HL-60 (cell line): Measurements from ENCODE around the gene CLDN34.

Experiments used
- DNase-seq, 2 experiments: peaks; one replicate each; pipeline ENCODE4 v3.0.0-alpha.2; 2010 to 2020; ENCODE audit warnings: low read depth in 1 of 2, low spot score in 1 of 2
- H3K27ac ChIP-seq: fragments of 250-450 bp; sonication (Bioruptor Pico); replicated peaks from 2 replicates; pipeline ENCODE4 v1.5.1; 2020; ENCODE audit warnings: mild to moderate bottlenecking, moderate library complexity
- H3K27me3 ChIP-seq: fragments of 250-450 bp; sonication (Bioruptor Pico); 2 replicates; pipeline ENCODE4 v1.5.1; 2021; ENCODE audit warnings: mild to moderate bottlenecking, moderate library complexity; ENCODE audit not compliant: insufficient read depth, poor library complexity, severe bottlenecking
- H3K4me3 ChIP-seq: replicated peaks from 2 replicates; pipeline ENCODE4 v1.5.1; 2011; ENCODE audit warnings: mild to moderate bottlenecking, control low read depth, low read length; ENCODE audit not compliant: insufficient read depth
- GABPA ChIP-seq: IDR thresholded peaks from 2 replicates; pipeline ENCODE4 v1.6.1; 2012; ENCODE audit warnings: low read depth
- POLR2AphosphoS5 ChIP-seq: IDR thresholded peaks from 2 replicates; pipeline ENCODE4 v1.6.1; 2012; ENCODE audit warnings: low read depth
- SPI1 ChIP-seq: IDR thresholded peaks from 2 replicates; pipeline ENCODE4 v1.6.1; 2012; ENCODE audit warnings: low read depth, mild to moderate bottlenecking, borderline replicate concordance
- TF ChIP-seq, protein P1 (sequence below): IDR thresholded peaks from 2 replicates; pipeline ENCODE4 v1.6.1; 2012; ENCODE audit warnings: low read depth; ENCODE audit not compliant: insufficient replicate concordance
- TF ChIP-seq, protein P2 (sequence below): IDR thresholded peaks from one replicate; pipeline ENCODE4 v1.5.1; 2011; ENCODE audit warnings: low read length, control low read depth, inconsistent platforms; ENCODE audit not compliant: insufficient read depth

CLDN34 gene

GRCh38 chrX:9957743-9958142, 9.4 kb upstream of the CLDN34 start:
- peak overlapping the region; percentile 24; the same call in 1 of the 2 replicates for H3K27ac ChIP-seq
- TF ChIP-seq, protein P1, sequence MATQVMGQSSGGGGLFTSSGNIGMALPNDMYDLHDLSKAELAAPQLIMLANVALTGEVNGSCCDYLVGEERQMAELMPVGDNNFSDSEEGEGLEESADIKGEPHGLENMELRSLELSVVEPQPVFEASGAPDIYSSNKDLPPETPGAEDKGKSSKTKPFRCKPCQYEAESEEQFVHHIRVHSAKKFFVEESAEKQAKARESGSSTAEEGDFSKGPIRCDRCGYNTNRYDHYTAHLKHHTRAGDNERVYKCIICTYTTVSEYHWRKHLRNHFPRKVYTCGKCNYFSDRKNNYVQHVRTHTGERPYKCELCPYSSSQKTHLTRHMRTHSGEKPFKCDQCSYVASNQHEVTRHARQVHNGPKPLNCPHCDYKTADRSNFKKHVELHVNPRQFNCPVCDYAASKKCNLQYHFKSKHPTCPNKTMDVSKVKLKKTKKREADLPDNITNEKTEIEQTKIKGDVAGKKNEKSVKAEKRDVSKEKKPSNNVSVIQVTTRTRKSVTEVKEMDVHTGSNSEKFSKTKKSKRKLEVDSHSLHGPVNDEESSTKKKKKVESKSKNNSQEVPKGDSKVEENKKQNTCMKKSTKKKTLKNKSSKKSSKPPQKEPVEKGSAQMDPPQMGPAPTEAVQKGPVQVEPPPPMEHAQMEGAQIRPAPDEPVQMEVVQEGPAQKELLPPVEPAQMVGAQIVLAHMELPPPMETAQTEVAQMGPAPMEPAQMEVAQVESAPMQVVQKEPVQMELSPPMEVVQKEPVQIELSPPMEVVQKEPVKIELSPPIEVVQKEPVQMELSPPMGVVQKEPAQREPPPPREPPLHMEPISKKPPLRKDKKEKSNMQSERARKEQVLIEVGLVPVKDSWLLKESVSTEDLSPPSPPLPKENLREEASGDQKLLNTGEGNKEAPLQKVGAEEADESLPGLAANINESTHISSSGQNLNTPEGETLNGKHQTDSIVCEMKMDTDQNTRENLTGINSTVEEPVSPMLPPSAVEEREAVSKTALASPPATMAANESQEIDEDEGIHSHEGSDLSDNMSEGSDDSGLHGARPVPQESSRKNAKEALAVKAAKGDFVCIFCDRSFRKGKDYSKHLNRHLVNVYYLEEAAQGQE: no peak
- TF ChIP-seq, protein P2, sequence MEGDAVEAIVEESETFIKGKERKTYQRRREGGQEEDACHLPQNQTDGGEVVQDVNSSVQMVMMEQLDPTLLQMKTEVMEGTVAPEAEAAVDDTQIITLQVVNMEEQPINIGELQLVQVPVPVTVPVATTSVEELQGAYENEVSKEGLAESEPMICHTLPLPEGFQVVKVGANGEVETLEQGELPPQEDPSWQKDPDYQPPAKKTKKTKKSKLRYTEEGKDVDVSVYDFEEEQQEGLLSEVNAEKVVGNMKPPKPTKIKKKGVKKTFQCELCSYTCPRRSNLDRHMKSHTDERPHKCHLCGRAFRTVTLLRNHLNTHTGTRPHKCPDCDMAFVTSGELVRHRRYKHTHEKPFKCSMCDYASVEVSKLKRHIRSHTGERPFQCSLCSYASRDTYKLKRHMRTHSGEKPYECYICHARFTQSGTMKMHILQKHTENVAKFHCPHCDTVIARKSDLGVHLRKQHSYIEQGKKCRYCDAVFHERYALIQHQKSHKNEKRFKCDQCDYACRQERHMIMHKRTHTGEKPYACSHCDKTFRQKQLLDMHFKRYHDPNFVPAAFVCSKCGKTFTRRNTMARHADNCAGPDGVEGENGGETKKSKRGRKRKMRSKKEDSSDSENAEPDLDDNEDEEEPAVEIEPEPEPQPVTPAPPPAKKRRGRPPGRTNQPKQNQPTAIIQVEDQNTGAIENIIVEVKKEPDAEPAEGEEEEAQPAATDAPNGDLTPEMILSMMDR: no peak
- TF ChIP-seq POLR2AphosphoS5 (no peak), SPI1 (no peak), GABPA (no peak)
- peak in 1 of 2 experiments; percentile 13 for DNase-seq
- peak overlapping the region; percentile 21; the same call in 1 of the 2 replicates for H3K4me3 ChIP-seq
- no peaks in the 10 kb centered on the region for H3K27me3 ChIP-seq

DNA sequence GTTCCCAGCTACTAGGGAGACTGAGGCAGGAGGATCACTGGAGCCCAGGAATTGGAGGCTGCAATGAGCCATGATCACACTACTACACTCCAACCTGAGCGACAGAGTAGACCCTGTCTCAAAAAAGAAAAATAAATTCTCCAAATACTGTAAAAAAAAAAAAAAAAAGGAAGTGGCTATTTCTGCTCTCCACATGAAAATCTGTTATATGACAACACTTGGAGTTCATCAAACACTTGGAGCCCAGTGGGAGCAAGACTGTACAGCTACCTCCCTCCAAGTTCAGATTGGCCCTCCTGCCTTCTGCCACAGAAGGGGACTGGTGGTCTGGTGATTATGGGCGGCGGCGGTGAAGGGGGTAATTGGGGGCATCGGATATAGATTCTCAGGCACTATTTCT, 9.0 kb upstream of the CLDN34 start:
- peak in 1 of 2 experiments; percentile 2 for DNase-seq
- Histone ChIP-seq H3K4me3 (peak overlapping the region; percentile 21; the same call in 1 of the 2 replicates), H3K27me3 (no peaks in the 10 kb centered on the region), H3K27ac (no peak overlapping the region)
- TF ChIP-seq, protein P1: no peak
- TF ChIP-seq SPI1 (peak; percentile 73), GABPA (no peak)
- TF ChIP-seq, protein P2: no peak

DNA sequence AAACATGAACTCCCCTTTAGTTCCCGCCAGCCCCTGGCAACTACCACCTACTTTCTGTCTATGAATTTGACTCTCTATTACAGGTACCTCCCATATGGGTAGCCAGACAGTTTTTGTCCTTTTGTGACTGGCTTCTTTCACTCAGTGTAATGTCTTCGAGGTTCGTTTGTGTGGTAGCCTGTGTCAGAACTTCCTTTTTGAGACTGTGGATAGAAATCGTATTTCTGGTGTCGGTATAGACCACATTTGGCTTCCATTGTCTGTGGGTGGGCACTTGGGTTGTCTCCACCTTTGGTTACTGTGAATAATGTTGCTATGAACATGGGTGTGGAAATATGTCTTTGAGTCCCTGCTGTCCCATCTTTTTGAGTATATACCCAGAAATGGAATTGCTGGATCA, 5.4 kb upstream of the CLDN34 start:
- Histone ChIP-seq H3K27me3 (no peaks in the 10 kb centered on the region), H3K27ac (no peak overlapping the region), H3K4me3 (no peak overlapping the region)
- DNase-seq: no peak
- TF ChIP-seq POLR2AphosphoS5: no peak
- no peak for TF ChIP-seq SPI1
- TF ChIP-seq, protein P2: no peak
- TF ChIP-seq, protein P1: no peak
- no peak for TF ChIP-seq GABPA
